Esophagus squamous epithelium (tissue), 5 donors: Measurements from ENCODE around the gene ADAMTS8. TPM values are rescaled to one million over a fixed set of nuclear protein-coding genes. Genes with fewer than 3 reads are reported as not detected.

Experiments used
- DNase-seq: peaks from one replicate; lab custom pipeline; 2025; lab: John Stamatoyannopoulos, UW
- H3K27ac ChIP-seq, 4 donors: fragments of 200-600 bp; sonication (generic); one replicate each; pipeline ENCODE4 v1.5.1; 2016 to 2019; ENCODE audit warnings: mild to moderate bottlenecking in 1 of 4
- H3K27me3 ChIP-seq, 4 donors: fragments of 200-600 bp; sonication (generic); 1 replicate in 3 of 4; 2 replicates in 1 of 4; pipeline versions ENCODE4 v1.5.1 to v1.6.0; 2017 to 2021; ENCODE audit warnings: antibody characterized with exemption in 1 of 4
- H3K36me3 ChIP-seq, 3 donors: fragments of 200-600 bp; sonication (generic); one replicate each; pipeline ENCODE4 v1.5.1; 2016 to 2019
- H3K4me1 ChIP-seq, 3 donors: fragments of 200-600 bp; sonication (generic); one replicate each; pipeline ENCODE4 v1.5.1; 2017 to 2019
- H3K4me3 ChIP-seq, 4 donors: fragments of 200-600 bp; sonication (generic); 1 replicate in 3 of 4; 2 replicates in 1 of 4; pipeline ENCODE4 v1.5.1; 2016 to 2019; ENCODE audit warnings: mild to moderate bottlenecking in 2 of 4, moderate library complexity in 1 of 4
- H3K9me3 ChIP-seq, 3 donors: fragments of 200-600 bp; sonication (generic); one replicate each; pipeline ENCODE4 v1.5.1; 2016 to 2019
- CTCF ChIP-seq, 6 experiments: fragments of 450-650 bp in 4 of 6; fragments of 200-600 bp in 2 of 6; sonication (generic) in 2 of 6; IDR thresholded peaks; one replicate each; pipeline ENCODE4 v1.5.1; 2016 to 2019; ENCODE audit warnings: antibody characterized with exemption in 6 of 6, mild to moderate bottlenecking in 4 of 6, moderate library complexity in 4 of 6
- POLR2A ChIP-seq, 4 donors: fragments of 450-650 bp; IDR thresholded peaks; one replicate each; pipeline ENCODE4 v1.6.1; 2017; ENCODE audit warnings: antibody characterized with exemption in 4 of 4, mild to moderate bottlenecking in 4 of 4, moderate library complexity in 3 of 4
- WGBS, 2 donors: methylation state at CpG; one replicate each; pipeline ENCODE4 v1.1.5; 2018; 5-methylcytosine and 5-hydroxymethylcytosine counted together
- intact Hi-C: fragments of 100-400 bp; cut with DNase I; formaldehyde crosslinking; loops from one replicate; pipeline ENCODE4 v1.15.0; 2022
- total RNA-seq, 4 donors: library from RNA; depleted of rRNA; stranded (reverse); fragments of >200 nt; gene quantifications; one replicate each; pipeline ENCODE4 v1.1.0, GENCODE V29; 2016
- donor health status: DM: yes; HTN: yes; CAD: no.

The ADAMTS8 gene
- total RNA-seq, 4 donors from 2014 or later: 0.83 to 8.8 (median 1.8) TPM

DNA sequence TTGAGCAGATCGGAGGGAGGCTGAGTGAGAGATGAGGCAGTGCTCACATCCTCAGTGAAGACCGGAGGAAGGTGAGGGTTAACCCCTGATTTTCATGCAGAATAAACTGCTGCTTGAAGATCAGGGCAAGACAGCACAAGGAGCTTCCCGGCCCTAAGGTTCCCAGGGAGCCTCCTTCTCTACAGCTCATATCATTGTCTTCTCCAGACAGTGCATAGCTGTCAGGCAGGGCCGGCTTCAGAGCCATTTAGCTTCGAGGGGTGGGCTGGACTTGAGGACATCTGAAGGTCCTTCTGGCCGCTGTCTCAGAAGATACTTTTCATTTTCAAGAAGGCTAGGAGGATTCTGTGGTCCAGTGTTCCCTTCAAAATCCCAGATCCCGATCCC lies 7.2 kb downstream of the ADAMTS8 start:
- H3K9me3 ChIP-seq: no peaks in the 10 kb centered on the region
- no peaks in the 10 kb centered on the region for H3K36me3 ChIP-seq
- 74 to 76% methylated on average over 5 to 7 of the region's 7 CpGs for WGBS, 2 donors
- no peak for DNase-seq
- H3K27me3 ChIP-seq: peaks cover 0 to 33% (median 1%) of the 10 kb centered on the region in 4 donors
- peaks cover 0 to 35% (median 11%) of the 10 kb centered on the region in 3 donors for H3K4me1 ChIP-seq
- TF ChIP-seq CTCF (IDR thresholded peaks at IDR 0.05) (no peak), POLR2A (IDR thresholded peaks at IDR 0.05) (no peak)
- H3K27ac ChIP-seq: peak overlapping the region; percentile 42 to 78 (median 68)
- no peak overlapping the region for H3K4me3 ChIP-seq
- intact Hi-C loops: no loop called here

- Histone ChIP-seq H3K27me3 (peaks cover 0 to 33% (median 0%) of the 10 kb centered on the region in 4 donors), H3K36me3 (no peaks in the 10 kb centered on the region), H3K9me3 (no peaks in the 10 kb centered on the region), H3K27ac (peak overlapping the region; percentile 48 to 83 (median 68)), H3K4me3 (no peak overlapping the region), H3K4me1 (peaks cover 0 to 32% (median 11%) of the 10 kb centered on the region in 3 donors)
- intact Hi-C loops: no loop called here
- TF ChIP-seq CTCF (IDR thresholded peaks at IDR 0.05): no peak
- no peak for TF ChIP-seq POLR2A (IDR thresholded peaks at IDR 0.05)
- DNase-seq: no peak
- WGBS, 2 donors: 40 to 62% methylated on average over 14 of the region's 14 CpGs
Observed at GRCh38 chr11:130420478-130421198, 7.8 kb downstream of the ADAMTS8 start.

- peaks cover 0 to 42% (median 19%) of the 10 kb centered on the region in 3 donors for H3K4me1 ChIP-seq
- no peaks in the 10 kb centered on the region for H3K9me3 ChIP-seq
- H3K36me3 ChIP-seq: no peaks in the 10 kb centered on the region
- peak overlapping the region; percentile 18 to 83 (median 68) for H3K27ac ChIP-seq
- TF ChIP-seq POLR2A (IDR thresholded peaks at IDR 0.05) (no peak), CTCF (IDR thresholded peaks at IDR 0.05) (no peak)
- 23 to 34% methylated on average over 3 of the region's 12 CpGs for WGBS, 2 donors
- peaks cover 0 to 24% (median 0%) of the 10 kb centered on the region in 4 donors for H3K27me3 ChIP-seq
- no peak overlapping the region for H3K4me3 ChIP-seq
- no peak for DNase-seq
- intact Hi-C loops: no loop called here
Observed at GRCh38 chr11:130418756-130419155, 9.7 kb downstream of the ADAMTS8 start.

DNA sequence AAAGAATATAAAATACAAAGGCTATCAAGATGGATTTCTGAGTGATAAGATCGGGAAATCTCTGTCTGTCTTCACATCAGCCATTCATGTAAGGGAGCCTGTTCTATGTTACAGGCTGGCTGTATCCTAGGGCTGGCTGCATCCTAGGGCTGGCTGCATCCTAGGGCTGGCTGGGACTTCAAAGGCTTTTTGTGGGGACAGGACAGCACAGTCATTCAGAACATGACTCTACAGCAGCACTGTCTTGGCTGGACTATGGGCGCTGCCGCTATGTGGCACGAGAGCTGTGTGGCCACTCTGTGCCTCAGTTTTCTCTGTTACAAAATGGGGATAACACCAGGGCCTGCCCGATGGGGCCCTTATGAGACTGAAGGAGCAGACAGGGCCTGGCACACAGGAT lies 10.2 kb downstream of the ADAMTS8 start:
- intact Hi-C loops: no loop called here
- H3K4me1 ChIP-seq: peaks cover 0 to 47% (median 20%) of the 10 kb centered on the region in 3 donors
- TF ChIP-seq POLR2A (IDR thresholded peaks at IDR 0.05) (no peak), CTCF (IDR thresholded peaks at IDR 0.05) (no peak)
- 88 to 92% methylated on average over 1 of the region's 5 CpGs for WGBS, 2 donors
- DNase-seq: no peak
- no peak overlapping the region for H3K4me3 ChIP-seq
- no peaks in the 10 kb centered on the region for H3K9me3 ChIP-seq
- H3K36me3 ChIP-seq: no peaks in the 10 kb centered on the region
- H3K27ac ChIP-seq: peak overlapping the region in 3 of 4 donors; percentile 66 to 78 (median 70)
- H3K27me3 ChIP-seq: peaks cover 0 to 20% (median 0%) of the 10 kb centered on the region in 4 donors

DNA sequence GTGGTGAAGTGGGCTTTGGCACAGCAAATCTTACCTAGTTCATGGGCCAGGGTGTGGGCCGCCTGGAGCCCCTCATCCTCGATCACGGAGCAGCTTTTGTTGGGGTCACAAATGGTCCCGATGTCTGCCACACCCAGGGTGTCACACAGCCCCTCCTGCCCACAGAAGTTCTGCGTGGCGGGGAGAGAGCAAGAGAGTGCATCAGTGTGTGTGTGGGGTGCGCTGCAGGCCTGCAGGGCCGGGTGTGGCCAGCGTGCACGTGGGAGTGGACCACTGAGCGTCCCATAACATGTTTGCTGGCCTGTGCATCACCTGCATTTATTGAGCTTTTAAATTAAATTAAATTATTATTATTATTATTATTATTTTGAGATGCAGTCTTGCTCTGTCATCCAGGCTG lies 11.5 kb downstream of the ADAMTS8 start:
- TF ChIP-seq CTCF (IDR thresholded peaks at IDR 0.05) (no peak), POLR2A (IDR thresholded peaks at IDR 0.05) (no peak)
- peaks cover 0 to 19% (median 0%) of the 10 kb centered on the region in 4 donors for H3K27me3 ChIP-seq

More for the DNA sequence above, 11.5 kb downstream of the ADAMTS8 start:
- H3K36me3 ChIP-seq: no peaks in the 10 kb centered on the region
- intact Hi-C loops: no loop called here
- H3K9me3 ChIP-seq: no peaks in the 10 kb centered on the region
- H3K4me3 ChIP-seq: no peak overlapping the region
- H3K27ac ChIP-seq: no peak overlapping the region
- DNase-seq: no peak
- 83 to 89% methylated on average over 8 to 9 of the region's 11 CpGs for whole genome bisulfite sequencing, 2 donors
- H3K4me1 ChIP-seq: peaks cover 0 to 51% (median 20%) of the 10 kb centered on the region in 3 donors
